NCI-H187 treated with DMSO at 0.1 percent for 48 hours (cell line): ENCODE measurements around the gene ZYX.

ENCODE experiments used
- DNase-seq: peaks from one replicate; lab custom pipeline; 2025; lab: John Stamatoyannopoulos, UW

ZYX gene

GRCh38 chr7:143363016-143363937 is 17.9 kb upstream of the ZYX start:
- DNase-seq, result no peak

GRCh38 chr7:143367972-143368371 is 13.2 kb upstream of the ZYX start:
- no peak for DNase-seq

- DNase-seq, result no peak
Measured at GRCh38 chr7:143368387-143368786, 12.8 kb upstream of the ZYX start.

GRCh38 chr7:143369678-143370651 is 11.2 kb upstream of the ZYX start:
- no peak for DNase-seq

GRCh38 chr7:143372070-143372469 is 9.1 kb upstream of the ZYX start:
- DNase-seq, result no peak

- DNase-seq, result no peak
Measured at GRCh38 chr7:143373255-143373794, 7.8 kb upstream of the ZYX start.

- DNase-seq, result no peak
Measured at GRCh38 chr7:143374561-143374960, 6.6 kb upstream of the ZYX start.

GRCh38 chr7:143375298-143376034 is 5.7 kb upstream of the ZYX start:
- DNase-seq, result no peak

GRCh38 chr7:143376396-143376795 is 4.7 kb upstream of the ZYX start:
- no peak for DNase-seq

GRCh38 chr7:143379611-143380259 is 1.4 kb upstream of the ZYX start:
- no peak for DNase-seq

GRCh38 chr7:143380260-143380645 is 892 bp upstream of the ZYX start:
- no peak for DNase-seq

- DNase-seq, result no peak
Measured at GRCh38 chr7:143381427-143382125, 431 bp downstream of the ZYX start.

- no peak for DNase-seq
Measured at GRCh38 chr7:143382126-143382790, 1.1 kb downstream of the ZYX start.

GRCh38 chr7:143382791-143383641 is 1.9 kb downstream of the ZYX start:
- DNase-seq, result no peak

GRCh38 chr7:143383642-143383957 is 2.5 kb downstream of the ZYX start:
- DNase-seq, result no peak

GRCh38 chr7:143384148-143384547 is 3.0 kb downstream of the ZYX start:
- no peak for DNase-seq

- DNase-seq, result no peak
Measured at GRCh38 chr7:143384661-143385631, 3.8 kb downstream of the ZYX start.
